Activated T-helper 17 cell treated with anti-CD3 and anti-CD28 coated beads, Interleukin-2, amount 50 U/mL, for 72 hours (primary cell): ENCODE measurements around the gene MOV10. TPM values are rescaled to one million over a fixed set of nuclear protein-coding genes. Genes with fewer than 3 reads are reported as not detected.

Experiments
- ATAC-seq: fragments of 150-1000 bp; cut with Tn5 transposase; replicated peaks from 2 replicates; pipeline ENCODE4 v1.10.0; 2021; ENCODE audit warnings: mild to moderate bottlenecking, moderate library complexity
- H3K27ac Mint-ChIP-seq: one replicate; pipeline ENCODE4 v1.8.0; 2022; ENCODE audit warnings: mixed read lengths
- H3K27me3 Mint-ChIP-seq: one replicate; pipeline ENCODE4 v1.8.0; 2022; ENCODE audit warnings: mixed read lengths
- H3K36me3 Mint-ChIP-seq: one replicate; pipeline ENCODE4 v1.8.0; 2022; ENCODE audit warnings: low read depth, mild to moderate bottlenecking, mixed read lengths
- H3K4me1 Mint-ChIP-seq: one replicate; pipeline ENCODE4 v1.8.0; 2022; ENCODE audit warnings: mixed read lengths
- H3K4me3 Mint-ChIP-seq: one replicate; pipeline ENCODE4 v1.8.0; 2022; ENCODE audit warnings: mild to moderate bottlenecking, mixed read lengths
- H3K9me3 Mint-ChIP-seq: one replicate; pipeline ENCODE4 v1.8.0; 2022; ENCODE audit warnings: mixed read lengths
- total RNA-seq, 2 donors: library from RNA; stranded (reverse); gene quantifications; one replicate each; pipeline ENCODE4 v1.2.3, GENCODE V29; 2022

The MOV10 gene
- total RNA-seq, 2 donors from 2014 or later, result 54.7 to 59.3 TPM

- ATAC-seq, result no peak
- Mint-ChIP-seq H3K4me1 (peaks cover 8% of the 10 kb centered on the region), H3K4me3 (no peak overlapping the region), H3K27ac (no peak overlapping the region), H3K27me3 (no peaks in the 10 kb centered on the region), H3K36me3 (peaks cover 26% of the 10 kb centered on the region), H3K9me3 (no peaks in the 10 kb centered on the region)
Observed at GRCh38 chr1:112687361-112687760, 12.9 kb downstream of the MOV10 start.

GRCh38 chr1:112687785-112688496 lies 13.5 kb downstream of the MOV10 start:
- peak overlapping the region; percentile 22 for H3K27ac Mint-ChIP-seq
- H3K36me3 Mint-ChIP-seq, result peaks cover 32% of the 10 kb centered on the region
- H3K27me3 Mint-ChIP-seq, result no peaks in the 10 kb centered on the region
- no peak overlapping the region for H3K4me3 Mint-ChIP-seq
- no peaks in the 10 kb centered on the region for H3K9me3 Mint-ChIP-seq
- peaks cover 8% of the 10 kb centered on the region for H3K4me1 Mint-ChIP-seq
- no peak for ATAC-seq

GRCh38 chr1:112688781-112689193 lies 14.3 kb downstream of the MOV10 start:
- no peaks in the 10 kb centered on the region for H3K27me3 Mint-ChIP-seq
- H3K27ac Mint-ChIP-seq, result peak overlapping the region; percentile 22
- H3K9me3 Mint-ChIP-seq, result no peaks in the 10 kb centered on the region
- peaks cover 37% of the 10 kb centered on the region for H3K36me3 Mint-ChIP-seq
- no peak overlapping the region for H3K4me3 Mint-ChIP-seq
- H3K4me1 Mint-ChIP-seq, result peaks cover 8% of the 10 kb centered on the region
- ATAC-seq, result no peak

GRCh38 chr1:112689196-112689841 lies 14.9 kb downstream of the MOV10 start:
- Mint-ChIP-seq H3K4me3 (no peak overlapping the region), H3K36me3 (peaks cover 37% of the 10 kb centered on the region), H3K4me1 (peaks cover 8% of the 10 kb centered on the region), H3K27ac (no peak overlapping the region), H3K9me3 (no peaks in the 10 kb centered on the region), H3K27me3 (no peaks in the 10 kb centered on the region)
- no peak for ATAC-seq

GRCh38 chr1:112689842-112690237 lies 15.4 kb downstream of the MOV10 start:
- Mint-ChIP-seq H3K27me3 (no peaks in the 10 kb centered on the region), H3K36me3 (peaks cover 37% of the 10 kb centered on the region), H3K27ac (no peak overlapping the region), H3K9me3 (no peaks in the 10 kb centered on the region), H3K4me3 (no peak overlapping the region), H3K4me1 (peaks cover 8% of the 10 kb centered on the region)
- ATAC-seq, result no peak

GRCh38 chr1:112692681-112693080 lies 18.2 kb downstream of the MOV10 start:
- no peaks in the 10 kb centered on the region for H3K9me3 Mint-ChIP-seq
- H3K36me3 Mint-ChIP-seq, result peaks cover 37% of the 10 kb centered on the region
- no peaks in the 10 kb centered on the region for H3K27me3 Mint-ChIP-seq
- no peak overlapping the region for H3K4me3 Mint-ChIP-seq
- no peak overlapping the region for H3K27ac Mint-ChIP-seq
- no peaks in the 10 kb centered on the region for H3K4me1 Mint-ChIP-seq
- ATAC-seq, result no peak

- H3K27me3 Mint-ChIP-seq, result no peaks in the 10 kb centered on the region
- peaks cover 37% of the 10 kb centered on the region for H3K36me3 Mint-ChIP-seq
- no peaks in the 10 kb centered on the region for H3K4me1 Mint-ChIP-seq
- no peak for ATAC-seq
- no peaks in the 10 kb centered on the region for H3K9me3 Mint-ChIP-seq
- no peak overlapping the region for H3K4me3 Mint-ChIP-seq
- H3K27ac Mint-ChIP-seq, result no peak overlapping the region
Observed at GRCh38 chr1:112693821-112694220, 19.4 kb downstream of the MOV10 start.

GRCh38 chr1:112694363-112694929 lies 20.0 kb downstream of the MOV10 start:
- H3K4me3 Mint-ChIP-seq, result no peak overlapping the region
- no peaks in the 10 kb centered on the region for H3K9me3 Mint-ChIP-seq
- no peaks in the 10 kb centered on the region for H3K27me3 Mint-ChIP-seq
- H3K4me1 Mint-ChIP-seq, result peaks cover 2% of the 10 kb centered on the region
- H3K27ac Mint-ChIP-seq, result no peak overlapping the region
- H3K36me3 Mint-ChIP-seq, result peaks cover 39% of the 10 kb centered on the region
- ATAC-seq, result no peak

- Mint-ChIP-seq H3K4me3 (no peak overlapping the region), H3K27ac (no peak overlapping the region), H3K9me3 (no peaks in the 10 kb centered on the region), H3K36me3 (peaks cover 41% of the 10 kb centered on the region), H3K4me1 (peaks cover 9% of the 10 kb centered on the region), H3K27me3 (no peaks in the 10 kb centered on the region)
- no peak for ATAC-seq
Observed at GRCh38 chr1:112695276-112695675, 20.8 kb downstream of the MOV10 start.

GRCh38 chr1:112696578-112697314 lies 22.3 kb downstream of the MOV10 start:
- no peak for ATAC-seq
- Mint-ChIP-seq H3K4me3 (no peak overlapping the region), H3K36me3 (peaks cover 33% of the 10 kb centered on the region), H3K27ac (no peak overlapping the region), H3K27me3 (no peaks in the 10 kb centered on the region), H3K9me3 (no peaks in the 10 kb centered on the region), H3K4me1 (peaks cover 12% of the 10 kb centered on the region)

- no peak for ATAC-seq
- Mint-ChIP-seq H3K27me3 (no peaks in the 10 kb centered on the region), H3K4me1 (peaks cover 22% of the 10 kb centered on the region), H3K36me3 (peaks cover 32% of the 10 kb centered on the region), H3K9me3 (no peaks in the 10 kb centered on the region), H3K4me3 (no peak overlapping the region), H3K27ac (no peak overlapping the region)
Observed at GRCh38 chr1:112697781-112698201, 23.3 kb downstream of the MOV10 start.

- Mint-ChIP-seq H3K27me3 (no peaks in the 10 kb centered on the region), H3K4me1 (peaks cover 22% of the 10 kb centered on the region), H3K36me3 (peaks cover 26% of the 10 kb centered on the region), H3K4me3 (no peak overlapping the region), H3K27ac (peak overlapping the region; percentile 39), H3K9me3 (no peaks in the 10 kb centered on the region)
- ATAC-seq, result no peak
Observed at GRCh38 chr1:112698366-112699310, 24.2 kb downstream of the MOV10 start.

GRCh38 chr1:112699425-112700144 lies 25.1 kb downstream of the MOV10 start:
- peak; percentile 15 for ATAC-seq
- H3K4me1 Mint-ChIP-seq, result peaks cover 28% of the 10 kb centered on the region
- H3K27ac Mint-ChIP-seq, result peak overlapping the region; percentile 85
- no peaks in the 10 kb centered on the region for H3K9me3 Mint-ChIP-seq
- no peaks in the 10 kb centered on the region for H3K27me3 Mint-ChIP-seq
- peaks cover 26% of the 10 kb centered on the region for H3K36me3 Mint-ChIP-seq
- peak overlapping the region; percentile 42 for H3K4me3 Mint-ChIP-seq
